ENCODE results near the gene ADAM12. TPM values are rescaled to one million over a fixed set of nuclear protein-coding genes. Genes with fewer than 3 reads are reported as not detected.

ADAM12 gene
- total and polyA plus RNA-seq, 9 of the 15 experiments (the other 6 are each of a cell fraction or from before 2014, with no cell fraction given), result not detected

DNA sequence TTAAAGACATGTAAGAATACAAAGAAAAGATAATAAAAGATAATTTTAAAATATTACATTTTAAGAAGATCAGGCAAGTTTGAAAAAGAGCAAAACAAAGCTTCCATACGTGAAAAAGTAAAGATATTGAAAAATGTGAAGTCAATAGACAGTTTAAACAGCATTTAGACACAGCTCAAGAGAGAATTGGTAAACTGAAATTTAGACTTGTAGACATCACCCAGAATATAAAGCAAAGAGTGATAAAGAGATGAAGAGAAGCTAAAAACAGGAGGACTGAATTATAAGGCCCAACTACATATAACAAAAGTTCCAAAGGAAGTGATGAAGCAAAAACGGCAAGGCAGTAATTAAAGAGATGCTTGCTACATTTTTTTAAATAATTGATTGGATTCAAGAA is 13.8 kb downstream of the ADAM12 start (continued):
- TF ChIP-seq ATF4 (CRISPR knock-in tag; IDR thresholded peaks at IDR 0.05) (no peak), NFXL1 (CRISPR knock-in tag; IDR thresholded peaks at IDR 0.05) (no peak)
- TF ChIP-seq, protein P1, sequence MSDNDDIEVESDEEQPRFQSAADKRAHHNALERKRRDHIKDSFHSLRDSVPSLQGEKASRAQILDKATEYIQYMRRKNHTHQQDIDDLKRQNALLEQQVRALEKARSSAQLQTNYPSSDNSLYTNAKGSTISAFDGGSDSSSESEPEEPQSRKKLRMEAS (CRISPR knock-in tag; IDR thresholded peaks at IDR 0.05), result no peak

- no TSS peak for BruUV-seq (replicated peaks)
- H3K27ac ChIP-seq (ENCODE audit: extremely low read depth, low read depth, low read length), result no peak overlapping the region
- H3K4me1 ChIP-seq (replicated peaks in 1 of 2; ENCODE audit: control insufficient read depth in 2 of 2, insufficient read depth in 2 of 2, low read length in 2 of 2), result no peaks in the 10 kb centered on the region
- no peak overlapping the region for H3K4me3 ChIP-seq
- no peaks in the 10 kb centered on the region for H3K79me2 ChIP-seq (ENCODE audit: control insufficient read depth, insufficient read depth, low read length)
- no peaks in the 10 kb centered on the region for H3K36me3 ChIP-seq (ENCODE audit: control insufficient read depth, insufficient read depth, low read length)
- H3K4me2 ChIP-seq (ENCODE audit: insufficient read depth, low read length), result no peak overlapping the region
- in situ Hi-C loops (cut with MboI), result no loop called here
- FAIRE-seq (no peak), ATAC-seq (no peak), DNase-seq (ENCODE audit: extremely low read depth in 1 of 4, low spot score in 3 of 4) (no peak)
- intact Hi-C loops (cut with micrococcal nuclease), result no loop called here
- no peaks in the 10 kb centered on the region for H3K27me3 ChIP-seq (ENCODE audit: control insufficient read depth in 2 of 2, insufficient read depth in 2 of 2, low read length in 2 of 2)
- POLR2A ChIA-PET, result no interaction called here
- WGBS (ENCODE audit: insufficient coverage, low coverage, missing lambda C conversion rate), result 0% methylated on average over 1 of the region's 1 CpG
- H4K20me1 ChIP-seq (replicated peaks; ENCODE audit: control insufficient read depth, insufficient read depth, low read length), result no peaks in the 10 kb centered on the region
- H2AFZ ChIP-seq (ENCODE audit: low read depth, low read length), result no peak overlapping the region
- H3K9me3 ChIP-seq (replicated peaks; ENCODE audit: control insufficient read depth, insufficient read depth, low read depth, low read length), result no peaks in the 10 kb centered on the region
- H3K9ac ChIP-seq (ENCODE audit: insufficient read depth in 1 of 2, low read depth in 2 of 2, low read length in 2 of 2), result no peak overlapping the region
- CTCF ChIA-PET (ENCODE audit: low intra/inter-chr PET ratio), result no interaction called here
- H3K9me1 ChIP-seq (ENCODE audit: control insufficient read depth, insufficient read depth, low read length), result no peaks in the 10 kb centered on the region
- TF ChIP-seq HMG20A (CRISPR knock-in tag; conservative IDR thresholded peaks at IDR 0.05) (no peak), ZNF76 (CRISPR knock-in tag; IDR thresholded peaks at IDR 0.05; ENCODE audit: borderline replicate concordance) (no peak), ZNF449 (CRISPR knock-in tag; IDR thresholded peaks at IDR 0.05) (no peak), ZBTB8A (IDR thresholded peaks at IDR 0.05; ENCODE audit: partially characterized antibody) (no peak), XRCC3 (IDR thresholded peaks at IDR 0.05) (no peak), DNMT1 (IDR thresholded peaks at IDR 0.05) (no peak), CAMTA2 (CRISPR knock-in tag; conservative IDR thresholded peaks at IDR 0.05) (no peak), BRF1 (IDR thresholded peaks at IDR 0.05; ENCODE audit: borderline replicate concordance, extremely low read depth, insufficient read length) (no peak)
- TF ChIP-seq, protein P2, sequence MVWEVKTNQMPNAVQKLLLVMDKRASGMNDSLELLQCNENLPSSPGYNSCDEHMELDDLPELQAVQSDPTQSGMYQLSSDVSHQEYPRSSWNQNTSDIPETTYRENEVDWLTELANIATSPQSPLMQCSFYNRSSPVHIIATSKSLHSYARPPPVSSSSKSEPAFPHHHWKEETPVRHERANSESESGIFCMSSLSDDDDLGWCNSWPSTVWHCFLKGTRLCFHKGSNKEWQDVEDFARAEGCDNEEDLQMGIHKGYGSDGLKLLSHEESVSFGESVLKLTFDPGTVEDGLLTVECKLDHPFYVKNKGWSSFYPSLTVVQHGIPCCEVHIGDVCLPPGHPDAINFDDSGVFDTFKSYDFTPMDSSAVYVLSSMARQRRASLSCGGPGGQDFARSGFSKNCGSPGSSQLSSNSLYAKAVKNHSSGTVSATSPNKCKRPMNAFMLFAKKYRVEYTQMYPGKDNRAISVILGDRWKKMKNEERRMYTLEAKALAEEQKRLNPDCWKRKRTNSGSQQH (CRISPR knock-in tag; IDR thresholded peaks at IDR 0.05), result no peak
- TF ChIP-seq, protein P3, sequence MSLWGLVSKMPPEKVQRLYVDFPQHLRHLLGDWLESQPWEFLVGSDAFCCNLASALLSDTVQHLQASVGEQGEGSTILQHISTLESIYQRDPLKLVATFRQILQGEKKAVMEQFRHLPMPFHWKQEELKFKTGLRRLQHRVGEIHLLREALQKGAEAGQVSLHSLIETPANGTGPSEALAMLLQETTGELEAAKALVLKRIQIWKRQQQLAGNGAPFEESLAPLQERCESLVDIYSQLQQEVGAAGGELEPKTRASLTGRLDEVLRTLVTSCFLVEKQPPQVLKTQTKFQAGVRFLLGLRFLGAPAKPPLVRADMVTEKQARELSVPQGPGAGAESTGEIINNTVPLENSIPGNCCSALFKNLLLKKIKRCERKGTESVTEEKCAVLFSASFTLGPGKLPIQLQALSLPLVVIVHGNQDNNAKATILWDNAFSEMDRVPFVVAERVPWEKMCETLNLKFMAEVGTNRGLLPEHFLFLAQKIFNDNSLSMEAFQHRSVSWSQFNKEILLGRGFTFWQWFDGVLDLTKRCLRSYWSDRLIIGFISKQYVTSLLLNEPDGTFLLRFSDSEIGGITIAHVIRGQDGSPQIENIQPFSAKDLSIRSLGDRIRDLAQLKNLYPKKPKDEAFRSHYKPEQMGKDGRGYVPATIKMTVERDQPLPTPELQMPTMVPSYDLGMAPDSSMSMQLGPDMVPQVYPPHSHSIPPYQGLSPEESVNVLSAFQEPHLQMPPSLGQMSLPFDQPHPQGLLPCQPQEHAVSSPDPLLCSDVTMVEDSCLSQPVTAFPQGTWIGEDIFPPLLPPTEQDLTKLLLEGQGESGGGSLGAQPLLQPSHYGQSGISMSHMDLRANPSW (CRISPR knock-in tag; IDR thresholded peaks at IDR 0.05), result no peak
- TF ChIP-seq, protein P4, sequence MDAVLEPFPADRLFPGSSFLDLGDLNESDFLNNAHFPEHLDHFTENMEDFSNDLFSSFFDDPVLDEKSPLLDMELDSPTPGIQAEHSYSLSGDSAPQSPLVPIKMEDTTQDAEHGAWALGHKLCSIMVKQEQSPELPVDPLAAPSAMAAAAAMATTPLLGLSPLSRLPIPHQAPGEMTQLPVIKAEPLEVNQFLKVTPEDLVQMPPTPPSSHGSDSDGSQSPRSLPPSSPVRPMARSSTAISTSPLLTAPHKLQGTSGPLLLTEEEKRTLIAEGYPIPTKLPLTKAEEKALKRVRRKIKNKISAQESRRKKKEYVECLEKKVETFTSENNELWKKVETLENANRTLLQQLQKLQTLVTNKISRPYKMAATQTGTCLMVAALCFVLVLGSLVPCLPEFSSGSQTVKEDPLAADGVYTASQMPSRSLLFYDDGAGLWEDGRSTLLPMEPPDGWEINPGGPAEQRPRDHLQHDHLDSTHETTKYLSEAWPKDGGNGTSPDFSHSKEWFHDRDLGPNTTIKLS (IDR thresholded peaks at IDR 0.05; ENCODE audit: borderline replicate concordance, low read depth), result no peak
These were observed 14.3 kb downstream of the ADAM12 start for GRCh38 chr10:126373972-126374371.

All from K562 (cell line).